LNCAP (cell line): ENCODE data around the gene METTL25.

Experiments
- CTCF ChIP-seq: fragments of 450-650 bp; IDR thresholded peaks from 2 replicates; pipeline ENCODE4 v1.5.1; 2017; ENCODE audit warnings: mild to moderate bottlenecking

Gene METTL25

DNA sequence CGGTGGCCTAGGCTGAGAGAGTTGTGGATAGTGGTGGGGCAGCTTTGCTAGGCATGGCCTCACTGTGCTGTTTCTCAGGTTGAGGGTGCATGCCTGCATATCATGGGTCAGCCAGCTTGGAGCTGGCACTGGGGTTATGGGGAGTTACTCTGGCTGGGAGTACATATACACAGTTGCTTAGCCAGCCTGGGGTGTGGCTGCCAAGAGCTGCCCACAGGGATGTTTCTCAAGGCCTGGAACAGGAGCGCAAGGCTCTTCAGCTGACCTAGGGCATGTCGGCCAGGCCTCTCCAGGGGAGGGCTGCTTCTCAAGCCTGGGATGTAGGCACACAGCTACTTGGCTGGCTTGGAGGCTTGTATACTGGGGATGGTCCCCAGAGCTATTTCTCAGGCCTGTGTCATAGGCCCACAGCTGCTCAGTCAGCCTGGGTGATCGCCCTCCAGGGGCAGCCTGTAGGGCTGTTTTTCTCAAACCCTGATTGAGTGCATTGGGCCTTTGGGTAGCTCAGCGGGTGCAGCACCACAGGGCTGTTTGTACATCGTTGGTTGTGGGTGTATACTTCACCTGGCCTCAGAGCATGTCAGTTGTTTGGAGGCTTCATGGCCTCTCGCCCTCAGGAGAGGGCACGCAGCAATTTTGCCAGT is 114.9 kb downstream of the METTL25 start:
- TF ChIP-seq CTCF, result no peak

GRCh38 chr12:82474181-82474797 is 116.0 kb downstream of the METTL25 start:
- no peak for TF ChIP-seq CTCF

GRCh38 chr12:82474798-82475184 is 116.5 kb downstream of the METTL25 start:
- no peak for TF ChIP-seq CTCF

DNA sequence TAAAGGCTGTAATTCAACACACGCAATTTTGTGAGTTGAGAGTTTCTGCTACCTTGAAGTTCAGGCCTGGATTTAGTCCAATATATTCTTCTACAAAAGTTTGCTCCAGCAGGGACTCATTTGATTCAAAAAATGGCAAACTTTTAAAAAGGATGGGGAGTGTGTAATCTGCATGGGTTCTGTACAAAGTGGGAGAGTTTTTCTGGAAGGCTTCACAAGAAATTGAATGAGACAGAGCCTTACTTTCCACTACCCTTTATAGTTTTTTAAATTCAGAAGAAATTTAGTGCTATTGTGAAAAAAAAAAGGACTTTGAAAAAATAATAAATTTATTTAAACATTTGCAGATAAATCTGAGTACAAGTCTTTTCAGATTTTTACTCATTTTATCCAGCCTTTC is 116.9 kb downstream of the METTL25 start:
- TF ChIP-seq CTCF, result no peak

DNA sequence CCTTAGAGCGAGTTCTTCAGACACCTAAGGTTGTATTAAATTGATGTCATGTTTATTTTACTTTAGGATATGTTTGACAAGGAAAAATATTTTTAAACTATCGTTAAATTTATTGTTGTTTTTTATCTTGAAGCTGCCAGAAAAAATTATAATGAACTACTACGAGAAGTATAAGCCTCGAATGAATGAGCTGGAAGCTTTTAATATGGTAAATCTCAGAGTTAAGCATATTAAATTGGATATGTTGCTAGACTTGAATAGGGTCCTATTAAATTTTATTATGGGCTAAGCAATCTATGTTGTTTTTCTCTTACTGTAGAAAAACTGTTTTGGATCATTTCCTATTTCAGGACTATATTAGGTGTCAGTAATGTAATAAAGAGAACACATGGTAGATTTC is 118.2 kb downstream of the METTL25 start:
- TF ChIP-seq CTCF, result no peak

DNA sequence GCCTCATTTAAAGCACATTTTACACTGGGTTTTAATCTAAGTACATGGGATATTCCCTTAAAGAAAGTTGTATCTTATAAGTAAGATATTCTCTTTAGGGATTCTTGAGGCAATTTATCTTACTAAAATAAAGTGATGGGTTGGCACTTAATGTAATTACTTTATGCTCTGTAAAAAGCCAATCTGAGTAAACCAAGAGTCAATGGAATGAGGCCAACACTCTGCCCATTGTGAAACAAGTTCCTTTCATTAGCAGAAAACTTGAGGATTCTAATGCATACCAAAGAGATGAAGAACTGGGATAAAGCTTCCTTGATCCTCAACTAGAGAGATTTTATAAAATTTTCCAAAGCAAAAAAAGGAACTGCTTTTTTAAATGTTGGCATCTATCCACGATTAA is 121.2 kb downstream of the METTL25 start:
- TF ChIP-seq CTCF, result no peak

DNA sequence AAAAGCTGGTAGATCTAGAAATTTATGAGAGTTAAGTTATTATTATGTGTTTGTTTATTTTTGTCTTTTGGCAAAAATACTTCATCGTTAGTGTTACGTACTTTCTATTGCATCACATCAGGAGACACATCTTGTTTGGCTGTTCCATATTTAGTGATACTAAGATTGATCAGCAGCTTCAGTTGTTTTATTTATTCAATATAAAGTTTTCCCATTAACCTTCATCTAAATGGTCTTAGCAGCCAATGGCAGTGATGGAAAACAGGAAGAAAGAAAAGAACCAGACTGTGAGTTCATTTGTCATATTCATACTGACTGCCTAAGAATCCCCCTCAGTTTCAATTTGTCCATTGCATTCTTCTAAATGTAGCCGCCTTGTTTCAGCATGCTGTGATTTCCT is 122.3 kb downstream of the METTL25 start:
- TF ChIP-seq CTCF, result no peak

DNA sequence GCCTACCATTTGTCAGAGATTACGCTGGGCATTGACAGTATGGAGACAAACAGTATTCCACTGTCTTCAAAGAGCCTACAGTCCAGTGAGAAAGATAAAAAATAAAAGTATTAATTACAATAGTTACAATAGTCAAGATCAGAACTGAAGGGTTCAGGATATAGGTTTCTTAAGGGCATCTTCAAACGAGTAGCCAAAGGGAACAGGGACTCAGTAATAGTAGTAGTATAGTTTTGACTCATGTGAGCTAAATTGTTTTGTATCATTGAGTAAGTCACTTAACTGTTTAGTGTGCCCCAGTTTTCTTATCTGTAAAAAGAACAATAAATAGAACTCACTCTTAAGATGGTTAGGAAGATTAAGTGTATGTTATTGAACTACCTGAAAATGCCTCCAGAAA is 123.6 kb downstream of the METTL25 start:
- TF ChIP-seq CTCF, result no peak
